ENCODE measurements around the gene PTPN4.

GRCh38 chr2:120013597-120014223 lies 254.0 kb downstream of the PTPN4 start:
- TF ChIP-seq CTCF (IDR thresholded peaks at IDR 0.05; ENCODE audit: poor library complexity, severe bottlenecking): no peak
- no peak for TF ChIP-seq EP300 (conservative IDR thresholded peaks at IDR 0.05; ENCODE audit: poor library complexity, severe bottlenecking)
- TF ChIP-seq POLR2AphosphoS5 (IDR thresholded peaks at IDR 0.05): no peak
- TF ChIP-seq REST (IDR thresholded peaks at IDR 0.05; ENCODE audit: borderline replicate concordance): no peak
- TF ChIP-seq EZH2 (IDR thresholded peaks at IDR 0.05; ENCODE audit: borderline replicate concordance, insufficient read depth, low read length, poor library complexity, severe bottlenecking): no peak

Measured in neural cell (in vitro differentiated cells).